ENCODE data around the gene COX6A2. TPM values are rescaled to one million over a fixed set of nuclear protein-coding genes. Genes with fewer than 3 reads are reported as not detected.
A peak's percentile ranks its signal among the peaks of the same experiment; 100 is the strongest.

Gene COX6A2
- total RNA-seq, 1 donor from 2014 or later: not detected

DNA sequence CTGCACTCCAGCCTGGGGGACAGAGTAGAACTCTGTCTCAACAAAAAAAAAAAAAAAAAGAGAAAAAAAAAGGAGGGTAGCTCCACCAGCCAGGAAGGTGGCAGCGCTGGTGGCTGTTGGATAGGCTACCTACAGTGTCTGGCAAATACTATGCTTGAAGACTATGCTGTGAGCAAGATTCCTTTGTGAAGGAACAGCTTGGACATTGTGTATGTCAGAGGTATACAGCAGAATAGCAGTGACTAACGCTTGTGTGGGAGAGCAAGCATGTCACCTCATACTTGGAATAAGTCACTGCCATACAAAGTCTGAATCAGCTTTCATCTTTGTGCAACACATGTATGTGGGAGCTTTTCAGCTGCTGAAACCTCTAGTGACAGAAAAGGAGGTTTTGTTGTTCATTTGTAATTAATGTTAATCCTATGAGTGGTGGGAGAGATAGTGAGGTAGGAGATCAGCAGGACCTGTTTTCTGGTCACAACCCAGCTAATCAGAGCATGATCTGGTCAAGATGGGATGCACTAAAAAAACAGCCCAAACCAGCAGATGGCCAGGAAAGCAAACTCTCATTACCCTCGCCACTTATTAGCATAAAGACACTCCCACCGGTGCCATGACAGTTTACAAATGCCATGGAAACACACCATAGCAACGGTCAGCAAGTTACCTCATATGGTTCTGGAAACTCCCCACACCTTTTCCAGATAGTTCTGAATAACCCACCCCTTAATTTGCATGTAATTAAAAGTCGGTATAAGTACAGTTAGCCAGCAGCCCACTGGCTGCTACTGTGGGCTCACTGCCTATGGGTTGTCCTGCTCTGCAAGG is 41.8 kb downstream of the COX6A2 start:
- no peaks in the 10 kb centered on the region for H3K9me3 ChIP-seq
- no peak overlapping the region for H3K27ac ChIP-seq
- no peaks in the 10 kb centered on the region for H3K4me1 ChIP-seq
- ATAC-seq (no peak), DNase-seq (no peak)
- H3K36me3 ChIP-seq: no peaks in the 10 kb centered on the region
- TF ChIP-seq, protein P1, sequence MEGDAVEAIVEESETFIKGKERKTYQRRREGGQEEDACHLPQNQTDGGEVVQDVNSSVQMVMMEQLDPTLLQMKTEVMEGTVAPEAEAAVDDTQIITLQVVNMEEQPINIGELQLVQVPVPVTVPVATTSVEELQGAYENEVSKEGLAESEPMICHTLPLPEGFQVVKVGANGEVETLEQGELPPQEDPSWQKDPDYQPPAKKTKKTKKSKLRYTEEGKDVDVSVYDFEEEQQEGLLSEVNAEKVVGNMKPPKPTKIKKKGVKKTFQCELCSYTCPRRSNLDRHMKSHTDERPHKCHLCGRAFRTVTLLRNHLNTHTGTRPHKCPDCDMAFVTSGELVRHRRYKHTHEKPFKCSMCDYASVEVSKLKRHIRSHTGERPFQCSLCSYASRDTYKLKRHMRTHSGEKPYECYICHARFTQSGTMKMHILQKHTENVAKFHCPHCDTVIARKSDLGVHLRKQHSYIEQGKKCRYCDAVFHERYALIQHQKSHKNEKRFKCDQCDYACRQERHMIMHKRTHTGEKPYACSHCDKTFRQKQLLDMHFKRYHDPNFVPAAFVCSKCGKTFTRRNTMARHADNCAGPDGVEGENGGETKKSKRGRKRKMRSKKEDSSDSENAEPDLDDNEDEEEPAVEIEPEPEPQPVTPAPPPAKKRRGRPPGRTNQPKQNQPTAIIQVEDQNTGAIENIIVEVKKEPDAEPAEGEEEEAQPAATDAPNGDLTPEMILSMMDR (IDR thresholded peaks at IDR 0.05): no peak
- H3K27me3 ChIP-seq (ENCODE audit: low read depth): peaks cover 4% of the 10 kb centered on the region
- intact Hi-C loops (cut with DNase I): no loop called here
- H3K4me3 ChIP-seq: no peak overlapping the region

DNA sequence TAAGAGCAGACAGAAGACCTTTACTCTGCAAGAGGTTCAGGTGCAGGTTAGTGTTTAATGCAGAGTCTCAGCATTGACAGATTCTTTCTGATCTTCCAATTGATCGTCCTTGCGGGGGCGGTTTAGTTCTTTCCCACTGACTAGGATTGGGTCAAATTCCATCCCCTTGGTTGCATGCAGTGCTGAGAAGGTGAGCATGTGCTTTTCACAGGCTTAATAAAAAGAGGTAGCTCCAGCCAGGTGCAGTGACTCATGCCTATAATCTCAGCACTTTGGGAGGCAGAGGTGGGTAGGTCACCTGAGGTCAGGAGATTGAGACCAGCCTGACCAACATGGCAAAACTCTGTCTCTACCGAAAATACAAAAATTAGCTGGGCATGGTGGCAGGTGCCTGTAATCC is 42.5 kb downstream of the COX6A2 start:
- Histone ChIP-seq H3K27ac (no peak overlapping the region), H3K4me3 (no peak overlapping the region), H3K4me1 (no peaks in the 10 kb centered on the region), H3K27me3 (ENCODE audit: low read depth) (peaks cover 4% of the 10 kb centered on the region), H3K9me3 (no peaks in the 10 kb centered on the region), H3K36me3 (no peaks in the 10 kb centered on the region)
- TF ChIP-seq, protein P1 (IDR thresholded peaks at IDR 0.05): no peak
- intact Hi-C loops (cut with DNase I): no loop called here
- ATAC-seq: no peak
- no peak for DNase-seq

DNA sequence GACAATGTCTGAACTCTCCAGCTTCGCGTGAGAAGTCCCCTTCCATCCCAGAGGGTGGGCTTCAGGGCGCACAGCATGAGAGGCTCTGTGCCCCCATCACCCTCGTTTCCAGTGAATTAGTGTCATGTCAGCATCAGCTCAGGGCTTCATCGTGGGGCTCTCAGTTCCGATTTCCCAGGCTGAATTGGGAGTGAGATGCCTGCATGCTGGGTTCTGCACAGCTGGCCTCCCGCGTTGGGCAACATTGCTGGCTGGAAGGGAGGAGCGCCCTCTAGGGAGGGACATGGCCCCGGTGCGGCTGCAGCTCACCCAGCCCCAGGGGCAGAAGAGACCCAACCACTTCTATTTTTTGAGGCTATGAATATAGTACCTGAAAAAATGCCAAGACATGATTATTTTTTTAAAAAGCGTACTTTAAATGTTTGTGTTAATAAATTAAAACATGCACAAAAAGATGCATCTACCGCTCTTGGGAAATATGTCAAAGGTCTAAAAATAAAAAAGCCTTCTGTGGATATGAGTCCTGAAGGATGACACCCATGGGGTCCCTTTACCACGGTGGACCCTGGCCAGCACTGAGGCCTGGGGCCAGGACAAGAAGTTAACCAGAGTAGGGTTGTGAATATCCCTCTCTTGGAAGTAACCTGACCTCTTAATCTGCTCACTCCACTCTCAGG is 45.5 kb downstream of the COX6A2 start:
- TF ChIP-seq, protein P1 (IDR thresholded peaks at IDR 0.05): peak; percentile 72
- peak; percentile 82 for DNase-seq
- no peaks in the 10 kb centered on the region for H3K36me3 ChIP-seq
- no peak overlapping the region for H3K27ac ChIP-seq
- H3K27me3 ChIP-seq (ENCODE audit: low read depth): no peaks in the 10 kb centered on the region
- ATAC-seq: peak; percentile 81 to 87
- no peaks in the 10 kb centered on the region for H3K4me1 ChIP-seq
- H3K9me3 ChIP-seq: no peaks in the 10 kb centered on the region
- intact Hi-C loops (cut with DNase I): no loop called here
- no peak overlapping the region for H3K4me3 ChIP-seq

DNA sequence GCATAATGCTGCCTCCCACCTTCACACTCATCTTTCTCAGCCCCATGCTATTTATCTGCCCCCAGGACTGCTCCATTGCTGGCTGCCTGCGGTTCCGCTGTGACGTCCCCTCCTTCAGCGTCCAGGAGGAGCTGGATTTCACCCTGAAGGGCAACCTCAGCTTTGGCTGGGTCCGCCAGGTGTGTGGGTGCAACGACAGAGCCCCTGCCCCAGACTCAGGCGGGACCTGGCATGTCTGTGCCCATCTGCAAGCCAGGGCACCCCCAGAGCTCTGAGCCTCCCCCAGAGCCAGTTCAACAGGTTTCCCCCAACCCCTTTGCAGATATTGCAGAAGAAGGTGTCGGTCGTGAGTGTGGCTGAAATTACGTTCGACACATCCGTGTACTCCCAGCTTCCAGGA is 48.0 kb downstream of the COX6A2 start:
- DNase-seq (no peak), ATAC-seq (peak in 1 of 2 donors; percentile 6)
- H3K27me3 ChIP-seq (ENCODE audit: low read depth): no peaks in the 10 kb centered on the region
- H3K9me3 ChIP-seq: no peaks in the 10 kb centered on the region
- no peaks in the 10 kb centered on the region for H3K4me1 ChIP-seq
- H3K36me3 ChIP-seq: no peaks in the 10 kb centered on the region
- H3K4me3 ChIP-seq: no peak overlapping the region
- no peak overlapping the region for H3K27ac ChIP-seq
- TF ChIP-seq, protein P1 (IDR thresholded peaks at IDR 0.05): no peak
- intact Hi-C loops (cut with DNase I): no loop called here

Other genes starting within 250 kb of the COX6A2 start
- gene FUS, start 248.2 kb downstream of the COX6A2 start, total RNA-seq: 179 TPM
- gene PYCARD, start 225.6 kb downstream of the COX6A2 start, total RNA-seq: 82.0 TPM
- 0.06 TPM for gene TRIM72, start 214.2 kb downstream of the COX6A2 start, total RNA-seq
- not detected for gene PYDC1, start 211.2 kb downstream of the COX6A2 start, total RNA-seq
- 49.5 TPM for gene ITGAM, start 168.4 kb downstream of the COX6A2 start, total RNA-seq
- 188 TPM for gene ITGAX, start 73.2 kb downstream of the COX6A2 start, total RNA-seq
- 0.62 TPM for gene ITGAD, start 35.0 kb downstream of the COX6A2 start, total RNA-seq
- gene ZNF843, start 14.4 kb upstream of the COX6A2 start, total RNA-seq: 0.89 TPM
- gene ARMC5, start 31.1 kb upstream of the COX6A2 start, total RNA-seq: 9.6 TPM
- gene TGFB1I1, start 43.8 kb upstream of the COX6A2 start, total RNA-seq: 32.5 TPM
- 2.0 TPM for gene SLC5A2, start 54.8 kb upstream of the COX6A2 start, total RNA-seq
- 54.9 TPM for gene RUSF1, start 80.0 kb upstream of the COX6A2 start, total RNA-seq
- gene AHSP, start 99.5 kb upstream of the COX6A2 start, total RNA-seq: not detected